ENCODE measurements around the gene PRAMEF9.
"Not testable (repeated sequence)": the region's sequence is repeated elsewhere in the genome, so short reads cannot be mapped to it uniquely, and the experiment has no call there.

PRAMEF9 gene

DNA sequence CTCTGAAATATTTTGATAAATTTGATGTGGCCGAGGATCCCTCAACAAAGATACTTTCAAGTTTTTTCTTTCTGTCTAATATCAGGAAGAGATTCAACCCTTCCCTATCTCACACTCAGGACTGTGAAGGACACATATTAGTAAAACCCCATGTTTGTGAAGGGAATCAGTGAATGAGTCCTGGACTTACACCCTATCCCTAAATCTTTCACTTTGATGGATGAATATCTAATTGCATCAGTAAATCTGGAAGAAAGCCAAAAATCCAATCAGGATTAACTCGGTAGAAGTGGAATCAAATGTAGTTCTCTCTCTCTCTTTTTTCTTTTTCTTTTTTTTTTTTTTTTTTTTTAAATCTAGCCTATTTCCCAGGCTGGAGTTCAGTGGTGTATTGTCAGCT is at the start of gene PRAMEF9:
TSS of gene PRAMEF9 (plus strand) at position 301 of the 400 bp plus-strand sequence. CDS start 3,433 bp downstream, outside the sequence.
- FAIRE-seq: not testable (repeated sequence)

DNA sequence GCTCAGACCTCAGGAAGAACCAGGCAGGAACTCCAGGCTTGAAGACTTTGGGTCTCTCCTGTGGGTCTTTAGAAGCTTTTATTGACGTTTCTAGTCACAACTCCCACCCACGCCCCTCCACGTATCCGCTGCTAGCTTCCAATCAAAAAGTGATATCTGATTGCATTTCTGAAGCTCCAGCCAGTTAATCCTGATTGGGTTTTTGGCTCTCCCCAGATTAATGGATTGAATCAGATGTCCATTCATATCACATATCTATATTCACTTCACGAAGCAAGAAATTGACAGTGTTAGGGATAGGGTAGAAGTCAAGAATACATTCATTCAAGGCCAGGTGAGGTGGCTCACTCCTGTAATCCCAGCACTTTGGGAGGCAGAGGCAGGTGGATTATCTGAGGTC is 15.7 kb upstream of the PRAMEF9 start, which contains the start of gene PRAMEF26:
TSS of gene PRAMEF26 (minus strand) at position 101 of the 400 bp plus-strand sequence. CDS start 2,914 bp downstream, outside the sequence.
- FAIRE-seq: not testable (repeated sequence)

DNA sequence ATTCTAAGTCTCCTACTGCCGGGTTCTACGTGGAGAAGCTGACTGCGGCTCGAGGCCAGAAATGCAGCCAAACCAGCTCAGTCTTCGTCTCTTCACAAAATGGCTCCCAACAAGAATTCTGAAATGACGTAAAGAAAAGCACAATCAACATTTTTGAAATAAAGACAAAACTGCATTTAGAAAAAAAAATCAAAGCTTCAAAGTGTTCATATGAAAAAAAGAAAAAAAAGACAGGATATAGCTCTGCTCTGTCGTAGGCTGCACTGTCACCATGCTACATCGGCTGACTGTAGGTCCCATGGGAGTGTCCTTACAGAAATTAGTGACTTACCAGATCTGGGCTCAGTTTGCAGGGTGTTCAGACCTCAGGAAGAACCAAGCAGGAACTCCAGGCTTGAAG is 6.1 kb upstream of the PRAMEF9 start, which contains the start of gene HNRNPCL4:
TSS of gene HNRNPCL4 (minus strand) at position 101 of the 400 bp plus-strand sequence. CDS start 164 bp downstream, outside the sequence.
- not testable (repeated sequence) for FAIRE-seq

DNA sequence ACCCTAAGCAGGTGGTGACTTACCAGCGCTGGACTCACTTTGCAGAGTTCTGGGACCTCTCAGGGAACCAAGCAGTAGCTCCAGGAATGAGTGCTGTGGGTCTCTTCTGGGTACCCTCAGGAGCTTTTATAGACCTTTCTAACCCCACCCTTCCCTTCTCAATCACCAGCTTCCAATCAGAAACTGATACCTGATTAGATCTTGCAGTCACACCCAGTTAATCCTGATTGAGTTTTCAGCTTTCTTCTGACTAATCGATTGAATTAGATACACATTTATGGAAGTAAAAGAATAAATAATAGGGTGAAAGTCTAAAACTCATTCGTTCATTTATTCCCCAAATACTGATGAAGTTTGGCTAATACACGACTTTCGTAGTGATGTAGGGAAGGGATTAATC is 29.7 kb downstream of the PRAMEF9 start, which contains the start of gene PRAMEF13:
TSS of gene PRAMEF13 (minus strand) at position 101 of the 400 bp plus-strand sequence. CDS start 1,820 bp downstream, outside the sequence.
- not testable (repeated sequence) for FAIRE-seq

DNA sequence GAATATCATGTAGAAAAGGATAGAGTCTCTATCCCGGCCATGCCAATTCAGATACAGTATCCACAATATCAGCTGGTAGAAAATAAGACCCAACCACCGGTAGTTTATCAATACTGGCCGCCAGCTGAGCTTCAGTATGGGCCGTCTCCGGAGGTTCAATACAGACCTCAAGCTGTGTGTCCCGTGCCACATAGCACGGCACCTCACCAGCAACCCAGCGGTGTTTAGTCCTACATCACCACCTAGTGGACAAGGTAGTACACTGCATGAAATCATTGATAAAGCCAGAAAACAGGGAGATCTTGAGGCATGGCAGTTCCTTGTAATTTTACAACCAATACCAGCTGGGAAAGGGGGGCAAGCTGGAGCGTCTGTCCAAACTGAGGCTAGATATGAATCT is 37.1 kb downstream of the PRAMEF9 start:
- not testable (repeated sequence) for FAIRE-seq

DNA sequence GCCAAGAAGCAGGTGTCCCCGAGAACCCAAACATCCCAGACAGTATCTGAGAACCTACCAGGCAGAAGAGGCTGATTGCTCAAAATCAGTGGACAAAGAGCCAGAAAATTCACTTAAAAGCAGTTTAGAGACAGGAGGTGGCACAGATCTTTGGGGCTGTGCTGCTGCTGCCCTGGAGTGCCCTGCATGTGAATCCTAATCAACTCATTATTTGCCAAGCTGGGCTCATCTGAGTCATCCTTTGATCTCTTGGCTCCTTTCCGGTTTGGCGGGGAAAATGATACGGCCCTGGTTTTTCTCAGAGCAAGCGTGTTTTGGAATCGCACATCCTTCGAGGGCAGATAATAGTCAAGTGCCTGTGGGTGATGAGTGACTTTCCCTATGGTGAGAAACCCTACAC is 45.0 kb downstream of the PRAMEF9 start:
- FAIRE-seq: not testable (repeated sequence)

DNA sequence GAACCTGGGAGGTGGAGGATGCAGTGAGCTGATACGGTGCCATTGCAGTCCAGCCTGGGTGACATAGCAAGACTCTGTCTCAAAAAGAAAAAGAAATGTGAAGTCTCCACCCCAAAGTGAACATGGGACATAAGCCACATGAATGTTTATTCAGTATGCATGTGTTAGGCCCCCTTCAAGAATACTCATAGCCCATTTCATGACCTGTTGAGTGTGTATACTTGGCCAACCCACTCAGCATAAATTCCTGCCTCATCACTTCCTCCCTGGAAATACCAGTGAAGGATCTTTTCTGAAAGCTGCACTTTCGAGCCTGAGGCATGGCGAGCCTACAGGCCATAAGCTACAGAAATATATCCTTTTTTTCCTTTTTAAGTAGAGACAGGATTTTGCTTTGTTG is 47.6 kb downstream of the PRAMEF9 start:
- FAIRE-seq: not testable (repeated sequence)

DNA sequence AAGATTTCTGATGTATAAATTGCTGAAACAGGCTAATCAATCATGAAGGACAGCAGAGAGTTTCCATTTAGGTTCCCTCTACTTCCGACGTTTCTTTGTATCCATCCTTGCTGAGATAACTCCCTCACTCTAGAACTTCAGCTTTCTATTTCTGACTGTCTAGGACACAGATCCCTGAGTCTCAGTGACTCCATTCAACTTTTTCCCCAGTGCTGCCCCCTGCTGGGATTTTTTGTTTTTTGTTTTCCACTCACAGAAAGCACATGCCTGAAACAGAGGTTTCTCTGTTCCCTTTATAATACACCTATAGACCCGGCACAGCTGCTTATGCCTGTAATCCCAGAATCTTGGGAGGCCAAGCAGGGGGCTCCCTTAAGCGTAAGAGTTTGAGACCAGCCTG is 51.1 kb downstream of the PRAMEF9 start:
- not testable (repeated sequence) for FAIRE-seq

DNA sequence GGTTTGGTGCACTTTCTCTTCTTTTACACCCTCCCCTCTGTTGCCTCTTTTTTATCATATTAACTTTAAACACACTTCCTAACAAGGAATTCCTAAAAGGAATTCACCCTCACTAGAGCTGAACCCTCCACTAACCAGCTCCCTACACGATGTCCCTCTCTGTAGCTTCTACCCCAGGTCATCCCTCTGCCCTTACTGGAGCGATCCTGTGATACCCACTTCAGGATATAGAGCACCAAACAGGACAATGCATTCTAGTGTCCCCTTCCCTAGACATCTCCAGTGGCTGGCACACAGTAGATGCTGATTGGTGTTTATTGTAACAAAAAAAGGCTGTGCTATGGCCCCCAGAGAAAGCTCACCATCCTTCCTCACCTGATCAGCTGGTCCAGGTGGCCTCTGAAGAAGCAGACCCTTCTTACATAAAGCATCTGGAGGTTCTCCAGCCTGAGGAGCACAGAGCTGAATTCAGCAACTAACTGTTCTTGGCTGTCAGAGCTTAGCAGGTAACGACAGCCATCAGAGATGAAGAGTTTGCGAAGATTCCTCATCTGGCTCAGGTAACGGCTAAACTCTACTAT is 52.9 kb downstream of the PRAMEF9 start:
- FAIRE-seq: no peak

DNA sequence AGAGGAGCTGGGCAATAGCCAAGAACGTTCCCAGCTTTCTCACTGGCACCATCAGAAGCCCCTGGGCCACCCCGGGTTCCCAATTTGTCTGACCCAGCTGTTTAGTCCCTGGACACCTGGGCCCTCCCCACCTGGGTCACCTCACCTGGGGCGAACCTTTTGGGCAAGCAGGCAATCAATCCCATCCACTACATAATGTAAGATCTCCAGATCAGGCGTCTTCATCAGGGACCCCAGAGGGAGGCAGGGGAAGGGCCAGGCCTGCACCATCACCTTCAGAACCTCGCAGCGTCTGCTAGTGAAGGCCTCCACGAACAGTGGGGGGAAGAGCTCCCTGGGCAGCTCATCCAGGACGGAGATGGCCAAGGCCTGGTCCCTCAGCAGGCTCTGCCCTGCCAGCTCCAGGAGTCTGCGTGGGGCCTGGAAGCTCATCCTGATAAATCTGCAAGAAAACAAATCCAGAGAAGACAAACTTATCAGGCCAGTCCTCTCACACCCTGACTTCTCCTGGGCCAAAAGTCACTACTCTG is 54.1 kb downstream of the PRAMEF9 start, which contains the start of gene PRAMEF18:
TSS of gene PRAMEF18 (minus strand) at position 480 of the 530 bp plus-strand sequence. CDS start at position 432, 48 bp downstream.
- not testable (repeated sequence) for FAIRE-seq

DNA sequence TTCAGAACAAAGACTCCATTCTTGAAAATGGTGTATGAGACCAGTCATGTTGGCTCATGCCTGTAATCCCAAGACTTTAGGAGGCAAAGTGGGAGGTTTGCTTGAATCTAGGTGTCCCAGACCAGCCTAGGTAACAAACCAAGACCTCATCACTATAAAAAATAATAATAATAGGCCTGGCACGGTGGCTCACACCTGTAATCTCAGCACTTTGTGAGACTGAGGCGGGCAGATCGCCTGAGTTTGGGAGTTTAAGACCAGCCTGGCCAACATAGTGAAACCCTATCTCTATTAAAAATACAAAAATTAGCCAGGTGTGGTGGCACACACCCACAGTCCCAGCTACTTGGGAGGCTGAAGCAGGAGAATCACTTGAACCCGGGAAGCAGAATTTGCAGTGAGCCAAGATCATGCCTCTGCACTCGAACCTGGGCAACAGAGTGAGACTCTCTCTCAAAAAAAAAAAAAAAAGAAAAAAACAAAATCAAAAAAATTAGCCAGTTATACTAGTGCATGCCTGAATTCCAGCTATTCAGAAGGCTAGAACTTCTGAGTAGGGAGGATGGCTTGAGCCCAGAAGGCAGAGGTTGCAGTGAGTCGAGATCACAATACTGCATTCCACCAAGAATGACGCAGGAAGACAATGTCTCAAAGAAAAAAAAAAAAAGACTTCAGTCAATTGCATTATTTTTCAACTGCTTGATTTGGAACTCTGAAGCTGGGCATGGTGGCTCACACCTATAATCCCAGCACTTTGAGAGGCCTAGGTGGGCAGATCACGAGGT is 55.8 kb downstream of the PRAMEF9 start:
- not testable (repeated sequence) for FAIRE-seq

DNA sequence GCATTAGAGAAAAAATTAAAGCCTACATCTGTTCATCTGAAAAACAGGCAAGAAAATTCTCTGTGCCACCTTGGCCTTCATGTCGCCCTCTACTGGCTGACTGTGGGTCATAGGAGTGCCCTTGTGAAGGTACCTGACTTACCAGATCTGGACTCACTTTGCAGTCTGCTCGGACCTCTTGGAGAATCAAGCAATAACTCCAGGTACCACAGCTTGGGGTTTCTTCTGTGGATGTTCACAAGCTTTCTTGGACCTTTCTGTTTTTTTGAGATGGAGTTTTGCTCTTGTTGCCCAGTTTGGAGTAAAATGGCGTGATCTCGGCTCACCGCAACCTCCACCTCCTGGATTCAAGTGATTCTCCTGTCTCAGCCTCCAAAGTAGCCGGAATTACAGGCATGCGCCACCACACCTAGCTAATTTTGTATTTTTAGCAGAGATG is 56.7 kb downstream of the PRAMEF9 start:
- no peak for FAIRE-seq
